ENCODE measurements around the gene VAC14. TPM values are rescaled to one million over a fixed set of nuclear protein-coding genes. Genes with fewer than 3 reads are reported as not detected.

The VAC14 gene
- total RNA-seq, 1 donor from 2014 or later, result 16.1 TPM

- no peak overlapping the region for H3K4me3 ChIP-seq
- no peaks in the 10 kb centered on the region for H3K27me3 ChIP-seq
- no peaks in the 10 kb centered on the region for H3F3A ChIP-seq (ENCODE audit: low read depth)
- peaks cover 3% of the 10 kb centered on the region for H4K20me1 ChIP-seq (ENCODE audit: low read depth)
- H3K9me3 ChIP-seq (ENCODE audit: low read depth), result no peaks in the 10 kb centered on the region
- Mint-ChIP-seq H3K4me3 (peak overlapping the region; percentile 21), H3K9me3 (no peaks in the 10 kb centered on the region), H3K27ac (peak overlapping the region; percentile 37), H3K27me3 (ENCODE audit: insufficient read depth, low read depth) (peaks cover 7% of the 10 kb centered on the region), H3K36me3 (peaks cover 4% of the 10 kb centered on the region), H3K4me1 (peaks cover 56% of the 10 kb centered on the region)
- no peak for TF ChIP-seq EZH2phosphoT487 (IDR thresholded peaks at IDR 0.05)
- TF ChIP-seq CTCF (IDR thresholded peaks at IDR 0.05), result no peak
- TF ChIP-seq EZH2 (IDR thresholded peaks at IDR 0.05), result no peak
- H3K4me1 ChIP-seq, result peaks cover 29% of the 10 kb centered on the region
- no peak overlapping the region for H3K9ac ChIP-seq
- H3K79me2 ChIP-seq (ENCODE audit: low read depth), result no peaks in the 10 kb centered on the region
- no peak overlapping the region for H2AFZ ChIP-seq (replicated peaks)
- no peak for DNase-seq (ENCODE audit: low spot score)
- H3K4me2 ChIP-seq, result no peak overlapping the region
- H3K27ac ChIP-seq, result no peak overlapping the region
- no peaks in the 10 kb centered on the region for H3K36me3 ChIP-seq
Observed at GRCh38 chr16:70710422-70711210, 90.3 kb downstream of the VAC14 start.

- no peak for DNase-seq (ENCODE audit: low spot score)
- Histone ChIP-seq H3K27me3 (no peaks in the 10 kb centered on the region), H3K4me1 (peaks cover 23% of the 10 kb centered on the region), H3K4me2 (no peak overlapping the region), H3K27ac (no peak overlapping the region), H4K20me1 (ENCODE audit: low read depth) (peaks cover 3% of the 10 kb centered on the region), H3K4me3 (no peak overlapping the region), H3K36me3 (no peaks in the 10 kb centered on the region), H2AFZ (replicated peaks) (no peak overlapping the region), H3K9me3 (ENCODE audit: low read depth) (no peaks in the 10 kb centered on the region), H3K9ac (no peak overlapping the region), H3F3A (ENCODE audit: low read depth) (no peaks in the 10 kb centered on the region), H3K79me2 (ENCODE audit: low read depth) (no peaks in the 10 kb centered on the region)
- Mint-ChIP-seq H3K4me1 (peaks cover 49% of the 10 kb centered on the region), H3K4me3 (no peak overlapping the region), H3K36me3 (peaks cover 4% of the 10 kb centered on the region), H3K27me3 (ENCODE audit: insufficient read depth, low read depth) (peaks cover 2% of the 10 kb centered on the region), H3K27ac (no peak overlapping the region), H3K9me3 (no peaks in the 10 kb centered on the region)
- no peak for TF ChIP-seq EZH2 (IDR thresholded peaks at IDR 0.05)
- TF ChIP-seq CTCF (IDR thresholded peaks at IDR 0.05), result no peak
- no peak for TF ChIP-seq EZH2phosphoT487 (IDR thresholded peaks at IDR 0.05)
Observed at GRCh38 chr16:70709942-70710341, 91.0 kb downstream of the VAC14 start.

GRCh38 chr16:70709457-70709856 lies 91.5 kb downstream of the VAC14 start:
- Histone ChIP-seq H3K4me2 (no peak overlapping the region), H2AFZ (replicated peaks) (no peak overlapping the region), H3K27ac (no peak overlapping the region), H3K27me3 (no peaks in the 10 kb centered on the region), H3K4me1 (peaks cover 23% of the 10 kb centered on the region), H3K79me2 (ENCODE audit: low read depth) (no peaks in the 10 kb centered on the region), H4K20me1 (ENCODE audit: low read depth) (peaks cover 3% of the 10 kb centered on the region), H3K9me3 (ENCODE audit: low read depth) (no peaks in the 10 kb centered on the region), H3K36me3 (no peaks in the 10 kb centered on the region), H3F3A (ENCODE audit: low read depth) (no peaks in the 10 kb centered on the region), H3K9ac (no peak overlapping the region), H3K4me3 (no peak overlapping the region)
- peaks cover 2% of the 10 kb centered on the region for H3K27me3 Mint-ChIP-seq (ENCODE audit: insufficient read depth, low read depth)
- no peak overlapping the region for H3K4me3 Mint-ChIP-seq
- DNase-seq (ENCODE audit: low spot score), result no peak
- TF ChIP-seq EZH2 (IDR thresholded peaks at IDR 0.05), result no peak
- TF ChIP-seq CTCF (IDR thresholded peaks at IDR 0.05), result no peak
- TF ChIP-seq EZH2phosphoT487 (IDR thresholded peaks at IDR 0.05), result no peak
- H3K9me3 Mint-ChIP-seq, result no peaks in the 10 kb centered on the region
- peaks cover 47% of the 10 kb centered on the region for H3K4me1 Mint-ChIP-seq
- H3K36me3 Mint-ChIP-seq, result peaks cover 4% of the 10 kb centered on the region
- H3K27ac Mint-ChIP-seq, result no peak overlapping the region
